Memory B cell (primary cell): ENCODE results near the gene OVOL2.
"Not testable (repeated sequence)": the region's sequence is repeated elsewhere in the genome, so short reads cannot be mapped to it uniquely, and the experiment has no call there.

Experiments
- ATAC-seq: fragments of 150-1000 bp; cut with Tn5 transposase; 2 replicates; pipeline ENCODE4 v1.10.0; 2021; ENCODE audit warnings: low read depth, mild to moderate bottlenecking, moderate library complexity
- DNase-seq, 2 donors: peaks; one replicate each; pipeline ENCODE4 v3.0.0; 2022; ENCODE audit warnings: low spot score in 2 of 2
- H3K27ac Mint-ChIP-seq: one replicate; pipeline ENCODE4 v1.8.0; 2022; ENCODE audit warnings: mild to moderate bottlenecking, moderate library complexity, mixed read lengths
- H3K27me3 Mint-ChIP-seq: one replicate; pipeline ENCODE4 v1.8.0; 2022; ENCODE audit warnings: mixed read lengths
- H3K36me3 Mint-ChIP-seq: one replicate; pipeline ENCODE4 v1.8.0; 2022; ENCODE audit warnings: mild to moderate bottlenecking, mixed read lengths
- H3K4me1 Mint-ChIP-seq: one replicate; pipeline ENCODE4 v1.8.0; 2022; ENCODE audit warnings: mixed read lengths
- H3K4me3 Mint-ChIP-seq: one replicate; pipeline ENCODE4 v1.8.0; 2022; ENCODE audit warnings: mild to moderate bottlenecking, moderate library complexity, mixed read lengths
- H3K9me3 Mint-ChIP-seq: one replicate; pipeline ENCODE4 v1.8.0; 2022; ENCODE audit warnings: mixed read lengths

Gene OVOL2

DNA sequence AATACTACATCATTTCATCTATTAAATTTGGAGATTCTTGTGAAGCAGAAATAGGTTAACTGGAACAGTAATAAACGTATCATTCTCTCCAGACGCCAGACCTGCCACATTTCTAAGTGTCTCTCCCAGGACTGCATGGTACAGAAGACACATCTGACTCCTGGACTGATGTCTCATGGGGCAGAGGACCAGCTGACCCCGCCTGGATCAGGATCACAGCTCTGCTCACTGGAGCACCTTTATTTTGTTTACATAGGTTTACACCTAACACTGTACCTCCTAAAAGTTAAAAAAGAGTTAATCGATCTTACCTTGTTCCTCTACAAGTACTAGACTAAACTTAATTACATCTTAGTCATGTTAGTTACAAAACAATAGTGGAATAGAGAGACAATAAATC is 11.2 kb downstream of the OVOL2 start:
- peaks cover 4% of the 10 kb centered on the region for H3K36me3 Mint-ChIP-seq
- peaks cover 17% of the 10 kb centered on the region for H3K27me3 Mint-ChIP-seq
- no peak overlapping the region for H3K27ac Mint-ChIP-seq
- no peaks in the 10 kb centered on the region for H3K4me1 Mint-ChIP-seq
- DNase-seq (no peak), ATAC-seq (no peak)
- no peak overlapping the region for H3K4me3 Mint-ChIP-seq
- peaks cover 4% of the 10 kb centered on the region for H3K9me3 Mint-ChIP-seq

DNA sequence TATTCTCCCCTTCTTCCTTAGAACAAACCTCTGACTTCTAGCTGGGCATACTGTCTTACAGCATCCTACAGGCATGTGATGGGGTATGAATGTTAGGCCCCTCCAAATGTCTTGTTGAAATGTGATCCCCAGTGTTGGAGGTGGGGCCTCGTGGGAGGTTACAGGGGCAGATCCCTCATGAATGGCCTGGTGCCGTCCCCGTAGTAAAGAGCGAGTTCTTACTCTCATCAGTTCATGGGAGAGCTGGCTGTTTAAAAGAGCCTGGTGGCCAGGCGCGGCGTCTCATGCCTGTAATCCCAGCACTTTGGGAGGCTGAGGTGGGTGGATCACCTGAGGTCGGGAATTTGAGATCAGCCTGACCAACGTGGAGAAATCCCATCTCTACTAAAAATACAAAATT is 15.5 kb downstream of the OVOL2 start:
- Mint-ChIP-seq H3K36me3 (peaks cover 4% of the 10 kb centered on the region), H3K4me3 (no peak overlapping the region), H3K9me3 (peaks cover 4% of the 10 kb centered on the region), H3K27me3 (peaks cover 27% of the 10 kb centered on the region), H3K27ac (no peak overlapping the region), H3K4me1 (no peaks in the 10 kb centered on the region)
- ATAC-seq (no peak), DNase-seq (no peak)

DNA sequence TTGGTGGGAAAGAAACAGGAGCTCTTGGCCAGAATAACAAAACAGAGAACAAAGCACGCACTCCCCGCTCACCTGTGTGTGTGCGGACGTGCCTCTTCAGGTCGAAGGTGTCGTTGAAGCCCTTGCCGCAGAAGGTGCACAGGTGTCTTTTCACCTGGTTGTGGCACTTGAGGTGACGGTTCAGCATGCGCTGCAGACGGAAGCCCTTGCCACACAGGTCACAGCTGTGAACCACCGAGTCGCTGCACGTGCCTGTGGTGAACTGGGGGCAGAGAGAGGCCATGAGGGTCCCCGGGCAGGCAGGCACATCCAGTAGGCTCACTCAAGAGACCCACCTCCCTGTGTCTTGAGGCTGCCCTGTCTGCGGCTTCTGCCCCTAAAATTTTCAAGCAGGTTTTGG is 16.3 kb downstream of the OVOL2 start:
- Mint-ChIP-seq H3K36me3 (peaks cover 4% of the 10 kb centered on the region), H3K4me3 (no peak overlapping the region), H3K27me3 (peaks cover 27% of the 10 kb centered on the region)

DNA sequence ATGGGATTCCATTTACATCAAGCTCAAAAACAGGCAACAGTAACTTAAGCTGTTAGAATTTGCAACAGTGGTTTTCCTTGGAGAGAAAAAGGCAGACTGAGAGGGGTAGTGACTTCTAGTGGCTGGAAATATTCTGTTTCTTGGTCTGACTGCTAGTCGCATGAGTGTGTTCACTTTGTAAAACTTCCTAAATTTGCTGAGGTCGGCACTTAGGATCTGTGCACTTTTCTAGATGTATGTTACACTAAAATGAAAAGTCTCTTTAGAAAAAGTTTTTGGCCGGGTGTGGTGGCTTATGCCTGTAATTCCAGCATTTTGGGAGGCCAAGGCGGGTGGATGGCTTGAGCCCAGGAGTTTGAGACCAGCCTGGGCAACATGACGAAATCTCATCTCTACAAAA is 18.7 kb downstream of the OVOL2 start:
- no peaks in the 10 kb centered on the region for H3K4me1 Mint-ChIP-seq

More for the DNA sequence above, 16.3 kb downstream of the OVOL2 start:
- Mint-ChIP-seq H3K9me3 (peaks cover 4% of the 10 kb centered on the region), H3K27ac (no peak overlapping the region), H3K4me1 (no peaks in the 10 kb centered on the region)
- DNase-seq: no peak
- no peak for ATAC-seq

DNA sequence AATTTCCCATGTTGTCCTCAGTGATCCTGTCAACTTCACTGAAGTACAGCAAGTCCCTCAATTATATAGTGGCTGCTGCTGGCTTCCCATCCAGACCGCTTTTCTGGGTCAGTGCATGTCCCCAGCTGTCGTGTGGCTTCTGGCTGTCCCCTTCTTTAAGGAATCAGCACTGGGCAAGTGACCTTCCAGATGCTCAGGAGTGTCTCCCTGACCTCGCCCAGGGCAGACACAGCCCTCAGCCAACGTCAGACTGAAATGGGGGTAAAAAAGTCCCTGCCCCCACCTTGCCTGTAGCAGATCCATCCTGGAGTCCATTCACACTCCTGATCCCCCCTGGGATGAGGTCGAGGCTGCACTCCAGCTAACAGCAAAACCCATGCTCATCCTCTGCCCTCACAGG is 23.7 kb downstream of the OVOL2 start:
- Mint-ChIP-seq H3K27me3 (peaks cover 18% of the 10 kb centered on the region), H3K4me1 (peaks cover 2% of the 10 kb centered on the region), H3K9me3 (no peaks in the 10 kb centered on the region), H3K36me3 (peaks cover 2% of the 10 kb centered on the region), H3K4me3 (no peak overlapping the region), H3K27ac (no peak overlapping the region)
- DNase-seq (no peak), ATAC-seq (no peak)

More for the DNA sequence above, 18.7 kb downstream of the OVOL2 start:
- Mint-ChIP-seq H3K9me3 (peaks cover 4% of the 10 kb centered on the region), H3K4me3 (no peak overlapping the region), H3K27me3 (peaks cover 31% of the 10 kb centered on the region), H3K27ac (no peak overlapping the region), H3K36me3 (peaks cover 4% of the 10 kb centered on the region)
- ATAC-seq (no peak), DNase-seq (no peak)

DNA sequence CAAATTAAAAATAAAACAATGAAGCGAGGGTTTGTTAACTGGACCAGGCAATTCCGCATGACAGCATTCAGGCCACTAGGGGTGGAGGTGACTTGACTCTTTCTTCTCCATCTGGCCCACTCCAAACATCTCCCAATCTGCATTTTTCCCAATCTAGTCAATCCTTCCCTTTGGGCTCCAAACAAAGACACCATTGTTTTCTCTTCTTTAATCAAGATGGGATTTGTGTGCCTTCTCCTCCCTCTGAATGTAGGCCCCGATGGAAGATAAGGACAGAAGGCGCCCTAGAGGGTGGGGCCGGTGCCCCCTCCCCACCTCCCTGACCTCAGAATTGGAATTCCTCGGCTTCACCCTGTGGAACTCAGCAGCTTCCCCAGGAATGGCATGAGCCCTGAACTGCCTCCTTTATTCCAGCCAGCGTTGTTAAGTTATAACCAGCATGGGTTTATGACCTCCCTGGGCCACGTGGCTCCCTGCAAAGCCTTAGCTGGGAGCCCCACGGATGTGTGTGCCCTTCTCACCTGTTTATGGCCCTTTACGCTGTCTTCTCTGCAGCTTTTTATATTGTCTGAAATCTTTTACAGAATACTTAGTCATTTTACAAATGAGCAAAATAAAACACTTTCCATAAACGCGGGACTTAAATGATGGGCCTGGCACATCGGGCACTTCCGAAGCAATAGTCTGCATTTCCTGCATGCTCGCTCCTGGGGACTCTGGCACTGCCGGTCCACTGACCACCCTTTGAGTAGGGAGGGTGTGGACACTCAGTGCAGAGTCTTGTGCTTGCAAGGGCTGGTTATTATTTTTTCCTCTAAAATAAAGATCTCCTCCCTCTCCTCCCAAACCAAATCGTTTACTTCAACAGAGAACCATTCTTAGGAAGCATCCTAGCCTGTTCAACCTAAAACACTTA is 24.5 kb downstream of the OVOL2 start:
- H3K27me3 Mint-ChIP-seq: peaks cover 17% of the 10 kb centered on the region
- DNase-seq (no peak), ATAC-seq (no peak)
- H3K9me3 Mint-ChIP-seq: no peaks in the 10 kb centered on the region
- H3K27ac Mint-ChIP-seq: no peak overlapping the region
- H3K4me1 Mint-ChIP-seq: peaks cover 2% of the 10 kb centered on the region
- peaks cover 2% of the 10 kb centered on the region for H3K36me3 Mint-ChIP-seq
- no peak overlapping the region for H3K4me3 Mint-ChIP-seq

DNA sequence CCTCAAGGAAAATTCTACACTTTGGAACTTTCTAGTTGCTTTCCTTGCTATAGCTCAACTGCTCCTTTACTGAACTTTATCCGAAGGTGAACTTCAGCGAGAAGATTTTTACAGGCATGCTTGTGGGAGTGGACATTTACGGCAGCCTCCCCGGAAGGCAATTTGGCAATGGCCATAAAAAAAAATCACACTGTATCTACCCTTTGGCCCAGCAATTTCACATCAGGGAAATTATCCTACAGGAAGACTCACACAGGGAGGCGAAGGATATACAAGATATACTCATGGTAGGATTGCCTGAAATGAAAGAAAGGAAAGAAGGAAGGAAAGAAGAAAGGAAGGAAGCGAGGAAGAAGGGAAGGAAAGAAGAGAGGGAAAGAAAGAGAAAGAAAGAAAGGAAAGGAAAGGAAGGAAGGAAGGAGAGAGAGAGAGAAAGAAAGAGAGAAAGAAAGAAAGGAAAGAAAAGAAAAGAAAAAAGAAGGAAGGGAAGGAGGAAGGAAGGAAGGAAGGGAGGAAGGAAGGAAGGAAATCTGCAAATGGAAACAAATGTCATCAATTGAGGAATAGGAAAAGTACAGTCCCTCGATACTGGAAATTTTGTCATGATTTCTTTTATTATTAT is 25.7 kb downstream of the OVOL2 start:
- Mint-ChIP-seq H3K9me3 (no peaks in the 10 kb centered on the region), H3K4me1 (peaks cover 2% of the 10 kb centered on the region), H3K36me3 (peaks cover 2% of the 10 kb centered on the region), H3K27me3 (peaks cover 15% of the 10 kb centered on the region), H3K4me3 (no peak overlapping the region), H3K27ac (no peak overlapping the region)
- no peak for ATAC-seq
- DNase-seq: no peak

DNA sequence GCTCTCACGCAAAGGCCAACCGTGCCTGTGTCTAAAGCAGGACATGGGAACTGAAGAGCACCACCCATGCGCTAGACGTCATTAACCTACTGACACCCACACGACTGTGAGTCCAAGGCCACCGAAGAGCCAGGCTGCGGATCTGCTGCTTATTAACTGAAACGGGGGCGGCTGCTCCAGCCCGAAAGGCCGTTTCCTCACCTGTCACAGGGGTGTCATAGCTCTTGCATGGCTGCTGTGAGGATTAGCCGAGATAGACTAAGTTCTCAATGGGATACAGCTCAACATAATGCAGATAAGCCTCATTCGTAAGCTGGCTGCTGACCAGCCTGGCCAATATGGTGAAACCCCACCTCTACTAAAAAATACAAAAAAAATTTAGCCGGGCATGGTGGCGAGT is 26.7 kb downstream of the OVOL2 start:
- H3K9me3 Mint-ChIP-seq: no peaks in the 10 kb centered on the region
- H3K27me3 Mint-ChIP-seq: peaks cover 15% of the 10 kb centered on the region
- H3K36me3 Mint-ChIP-seq: peaks cover 2% of the 10 kb centered on the region
- H3K4me3 Mint-ChIP-seq: no peak overlapping the region
- peaks cover 2% of the 10 kb centered on the region for H3K4me1 Mint-ChIP-seq
- no peak overlapping the region for H3K27ac Mint-ChIP-seq
- DNase-seq (no peak), ATAC-seq (no peak)

DNA sequence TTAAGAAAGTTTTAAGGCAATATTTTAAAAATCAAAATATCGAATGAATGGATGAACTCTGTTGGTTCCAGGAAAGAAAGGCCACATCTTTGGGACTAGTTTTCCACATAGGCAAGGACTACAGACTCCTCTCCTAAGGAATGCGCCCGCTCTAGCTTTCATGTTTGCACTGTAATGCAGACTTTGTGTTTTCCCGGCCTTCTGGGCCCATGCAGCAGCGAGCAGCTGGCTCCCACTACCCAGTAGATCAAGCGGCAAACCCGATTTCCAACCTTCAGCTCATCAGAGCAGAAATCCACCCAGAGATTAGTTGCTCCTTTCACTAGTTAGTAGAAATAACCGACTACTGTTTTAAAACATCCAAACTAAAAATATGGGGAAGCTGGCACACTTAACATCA is 27.7 kb downstream of the OVOL2 start:
- Mint-ChIP-seq H3K4me1 (peaks cover 2% of the 10 kb centered on the region), H3K4me3 (no peak overlapping the region), H3K27me3 (peaks cover 15% of the 10 kb centered on the region), H3K9me3 (no peaks in the 10 kb centered on the region), H3K36me3 (peaks cover 2% of the 10 kb centered on the region), H3K27ac (no peak overlapping the region)
- DNase-seq (no peak), ATAC-seq (no peak)

DNA sequence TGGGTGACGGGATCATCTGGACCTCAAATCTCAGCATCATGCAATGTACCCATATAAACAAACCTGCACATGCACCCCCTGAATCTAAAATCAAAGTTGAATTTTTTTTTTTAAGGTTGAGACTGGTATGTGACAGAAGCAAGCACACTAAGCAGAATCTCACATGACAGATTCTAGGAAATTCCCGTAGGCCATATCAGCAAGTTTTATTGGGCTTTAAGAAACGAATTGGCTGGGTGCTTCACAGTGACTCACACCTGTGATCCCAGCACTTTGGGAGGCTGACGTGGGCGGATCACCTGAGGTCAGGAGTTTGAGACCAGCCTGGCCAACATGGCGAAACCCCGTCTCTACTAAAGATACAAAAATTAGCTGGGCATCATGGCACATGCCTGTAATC is 30.7 kb downstream of the OVOL2 start:
- H3K4me3 Mint-ChIP-seq, H3K9me3 Mint-ChIP-seq, DNase-seq, ATAC-seq, H3K4me1 Mint-ChIP-seq, H3K36me3 Mint-ChIP-seq, H3K27me3 Mint-ChIP-seq, H3K27ac Mint-ChIP-seq: not testable (repeated sequence)

DNA sequence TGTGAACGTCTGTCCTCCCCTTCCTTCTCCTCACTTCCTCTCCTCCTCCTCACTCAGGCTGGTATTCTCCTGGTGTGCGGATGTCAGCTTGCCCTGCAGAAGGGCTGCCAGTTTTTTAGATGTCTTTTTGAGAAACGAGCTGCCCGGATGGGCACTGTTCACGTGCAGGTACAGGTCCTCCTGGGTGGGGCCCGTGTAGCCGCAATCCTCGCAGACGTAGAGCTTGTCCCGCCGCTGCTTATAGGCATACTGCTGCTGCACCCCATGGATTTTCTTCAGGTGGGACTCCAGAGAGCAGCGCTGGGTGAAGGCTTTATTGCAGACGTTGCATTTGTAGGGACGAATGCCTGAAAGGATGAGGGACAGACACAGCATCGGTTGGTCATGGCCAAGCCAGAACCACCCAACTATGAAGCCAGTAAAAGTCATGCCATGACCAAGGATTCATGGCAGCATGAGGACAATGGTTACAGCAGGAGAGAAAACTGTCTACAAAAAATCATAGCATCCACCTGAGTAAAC is 33.0 kb downstream of the OVOL2 start:
- no peak overlapping the region for H3K4me3 Mint-ChIP-seq
- peaks cover 2% of the 10 kb centered on the region for H3K27me3 Mint-ChIP-seq
- DNase-seq: no peak
- no peaks in the 10 kb centered on the region for H3K36me3 Mint-ChIP-seq
- no peaks in the 10 kb centered on the region for H3K9me3 Mint-ChIP-seq
- H3K4me1 Mint-ChIP-seq: no peaks in the 10 kb centered on the region
- no peak for ATAC-seq
- H3K27ac Mint-ChIP-seq: no peak overlapping the region

DNA sequence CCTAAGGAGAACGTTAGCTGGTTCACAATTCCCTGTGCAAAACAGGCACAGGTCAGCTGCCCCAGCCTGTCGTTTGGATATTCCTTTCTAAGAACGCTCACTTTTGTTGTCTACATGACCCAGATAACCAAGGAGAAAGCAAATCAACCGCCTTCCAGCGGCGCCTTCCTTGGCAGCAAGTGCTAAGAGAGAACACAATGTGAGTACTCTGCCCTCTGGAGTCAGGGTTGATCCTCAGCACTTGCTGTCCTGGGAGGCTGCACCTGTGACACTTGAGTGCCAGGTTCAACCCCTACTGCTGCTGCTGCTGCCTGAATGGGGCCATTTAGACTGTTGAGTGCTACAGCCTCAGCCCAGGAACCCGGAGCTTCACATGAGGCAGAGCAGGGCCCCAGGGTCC is 36.8 kb downstream of the OVOL2 start:
- Mint-ChIP-seq H3K9me3 (no peaks in the 10 kb centered on the region), H3K4me1 (peaks cover 5% of the 10 kb centered on the region), H3K4me3 (no peak overlapping the region), H3K36me3 (no peaks in the 10 kb centered on the region), H3K27me3 (peaks cover 3% of the 10 kb centered on the region), H3K27ac (no peak overlapping the region)
- DNase-seq (no peak), ATAC-seq (no peak)

DNA sequence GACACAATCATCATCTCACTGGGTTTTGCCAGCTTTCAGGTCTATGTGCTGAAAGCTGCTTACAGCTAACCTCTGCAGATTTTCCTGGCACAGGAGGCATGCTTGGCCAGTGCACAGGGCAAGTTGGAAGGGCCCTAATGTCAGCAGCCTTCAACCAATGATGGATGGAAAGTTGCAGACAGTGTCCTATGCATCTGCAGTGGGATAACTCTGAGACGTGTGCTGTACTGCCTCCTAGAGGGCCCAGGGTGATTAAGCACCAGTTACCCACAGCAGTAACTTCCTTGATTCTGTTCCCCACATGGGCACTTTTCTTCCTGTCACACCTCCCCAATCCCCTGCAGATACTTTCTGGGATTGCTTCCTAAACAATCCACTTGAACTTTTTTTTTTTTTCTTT is 38.6 kb downstream of the OVOL2 start:
- ATAC-seq (peak; percentile 72), DNase-seq (no peak)
- no peaks in the 10 kb centered on the region for H3K36me3 Mint-ChIP-seq
- H3K27me3 Mint-ChIP-seq: peaks cover 3% of the 10 kb centered on the region
- H3K27ac Mint-ChIP-seq: no peak overlapping the region
- no peak overlapping the region for H3K4me3 Mint-ChIP-seq
- peaks cover 5% of the 10 kb centered on the region for H3K4me1 Mint-ChIP-seq
- no peaks in the 10 kb centered on the region for H3K9me3 Mint-ChIP-seq

DNA sequence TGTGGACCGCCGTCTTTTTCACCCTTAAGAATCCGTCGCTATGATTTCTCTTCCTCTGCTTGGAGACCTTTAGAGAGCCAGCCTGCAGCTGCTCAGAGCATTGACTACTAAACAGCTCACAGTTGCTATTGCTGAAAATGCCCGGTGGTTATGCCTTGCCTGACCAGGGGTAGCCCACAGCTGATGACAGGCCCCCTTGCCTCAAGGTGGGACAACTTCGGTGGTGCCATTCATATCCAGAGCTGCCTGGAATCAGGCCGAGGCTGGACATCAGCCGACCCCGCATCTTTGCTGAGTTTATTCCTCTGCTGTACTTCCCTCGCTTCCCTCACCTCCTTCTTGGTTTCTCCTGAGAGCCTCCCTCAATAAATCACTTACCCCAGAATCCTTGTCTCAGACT is 39.6 kb downstream of the OVOL2 start:
- peaks cover 5% of the 10 kb centered on the region for H3K4me1 Mint-ChIP-seq
- H3K4me3 Mint-ChIP-seq: no peak overlapping the region

More for the DNA sequence above, 39.6 kb downstream of the OVOL2 start:
- DNase-seq (no peak), ATAC-seq (no peak)
- Mint-ChIP-seq H3K36me3 (no peaks in the 10 kb centered on the region), H3K27ac (no peak overlapping the region), H3K27me3 (peaks cover 3% of the 10 kb centered on the region), H3K9me3 (no peaks in the 10 kb centered on the region)
